Naive thymus-derived CD4-positive, alpha-beta T cell (primary cell): ENCODE results near the gene TSHZ2. TPM values are rescaled to one million over a fixed set of nuclear protein-coding genes. Genes with fewer than 3 reads are reported as not detected.

Experiments used
- ATAC-seq: fragments of 150-1000 bp; cut with Tn5 transposase; 2 replicates; pipeline ENCODE4 v1.10.0; 2021; ENCODE audit warnings: mild to moderate bottlenecking, moderate library complexity
- CTCF ChIA-PET: fragments of 350-600 bp; sonication (Branson Sonifier 250); formaldehyde crosslinking; loops from one replicate; lab custom pipeline; 2021; ENCODE audit warnings: antibody characterized with exemption; lab: Charles Lee
- POLR2A ChIA-PET: fragments of 350-600 bp; sonication (Branson Sonifier 250); formaldehyde crosslinking; loops from one replicate; lab custom pipeline; 2021; ENCODE audit warnings: antibody characterized with exemption, inconsistent platforms; lab: Charles Lee
- DNase-seq, 9 donors: peaks; one replicate each; pipeline versions ENCODE4 v3.0.0 to v3.0.0-alpha.2; 2020 to 2022; ENCODE audit warnings: mixed read lengths in 1 of 9
- H3K27ac ChIP-seq: one replicate; pipeline ENCODE4 v1.7.0; 2013; ENCODE audit warnings: mild to moderate bottlenecking, low read depth, low read length, moderate library complexity
- H3K27me3 ChIP-seq, 2 donors: one replicate each; pipeline ENCODE4 v1.7.0; 2013; ENCODE audit warnings: low read length in 2 of 2, mild to moderate bottlenecking in 2 of 2, moderate library complexity in 2 of 2; ENCODE audit not compliant: control insufficient read depth in 2 of 2, insufficient read depth in 2 of 2
- H3K36me3 ChIP-seq, 3 experiments: 1 replicate in 2 of 3; 2 replicates in 1 of 3; pipeline ENCODE4 v1.7.0; 2013; ENCODE audit warnings: low read length in 3 of 3, mild to moderate bottlenecking in 3 of 3, moderate library complexity in 1 of 3; ENCODE audit not compliant: insufficient read depth in 3 of 3, control insufficient read depth in 2 of 3
- H3K4me1 ChIP-seq, 2 donors: one replicate each; pipeline ENCODE4 v1.7.0; 2013; ENCODE audit warnings: low read length in 2 of 2, mild to moderate bottlenecking in 2 of 2, moderate library complexity in 1 of 2; ENCODE audit not compliant: control insufficient read depth in 2 of 2, insufficient read depth in 2 of 2
- H3K4me3 ChIP-seq: 2 replicates; pipeline ENCODE4 v1.7.0; 2013; ENCODE audit warnings: mild to moderate bottlenecking, low read length
- H3K9me3 ChIP-seq, 3 experiments: 1 replicate in 2 of 3; 2 replicates in 1 of 3; pipeline ENCODE4 v1.7.0; 2013; ENCODE audit warnings: low read length in 3 of 3; ENCODE audit not compliant: control insufficient read depth in 2 of 3
- H3K27ac Mint-ChIP-seq, 9 donors: one replicate each; pipeline ENCODE4 v1.8.0; 2020 to 2022; ENCODE audit warnings: mixed read lengths in 9 of 9, mild to moderate bottlenecking in 8 of 9, moderate library complexity in 5 of 9, inconsistent platforms in 2 of 9
- H3K27me3 Mint-ChIP-seq, 5 donors: one replicate each; pipeline ENCODE4 v1.8.0; 2021 to 2022; ENCODE audit warnings: mixed read lengths in 5 of 5, mild to moderate bottlenecking in 1 of 5
- H3K36me3 Mint-ChIP-seq, 5 donors: one replicate each; pipeline ENCODE4 v1.8.0; 2020 to 2022; ENCODE audit warnings: mixed read lengths in 5 of 5, mild to moderate bottlenecking in 3 of 5, inconsistent platforms in 1 of 5
- H3K4me1 Mint-ChIP-seq, 7 donors: one replicate each; pipeline ENCODE4 v1.8.0; 2020 to 2022; ENCODE audit warnings: mixed read lengths in 7 of 7, mild to moderate bottlenecking in 3 of 7, inconsistent platforms in 1 of 7
- H3K4me3 Mint-ChIP-seq, 10 donors: one replicate each; pipeline ENCODE4 v1.8.0; 2020 to 2022; ENCODE audit warnings: mild to moderate bottlenecking in 10 of 10, mixed read lengths in 10 of 10, moderate library complexity in 6 of 10, inconsistent platforms in 2 of 10
- H3K9me3 Mint-ChIP-seq, 11 donors: one replicate each; pipeline ENCODE4 v1.8.0; 2020 to 2022; ENCODE audit warnings: mixed read lengths in 11 of 11, mild to moderate bottlenecking in 4 of 11, inconsistent platforms in 1 of 11, moderate library complexity in 1 of 11
- intact Hi-C, 2 donors: fragments of 100-400 bp; cut with micrococcal nuclease; formaldehyde crosslinking; loops; one replicate each; pipeline ENCODE4 v1.15.1; 2023
- polyA plus RNA-seq, 2 donors: library from polyadenylated mRNA; unstranded; fragments of 300-500 nt; fragmentation: Illumina TruSeq; gene quantifications; one replicate each; pipeline ENCODE4 v1.2.3, GENCODE V29; 2021
- total RNA-seq, 6 experiments: library from RNA in 5 of 6; stranded (reverse) in 5 of 6; gene quantifications; 1 replicate in 5 of 6; 2 replicates in 1 of 6; pipeline ENCODE4 v1.2.3 and lab custom pipeline; 2021 to 2026

TSHZ2 gene
- total and polyA plus RNA-seq, 7 experiments from 2014 or later: 6.0 to 84.5 (median 42.5) TPM

- Histone ChIP-seq H3K36me3 (no peaks in the 10 kb centered on the region), H3K4me1 (peaks cover 3 to 37% of the 10 kb centered on the region in 2 donors), H3K27ac (no peak overlapping the region), H3K27me3 (no peaks in the 10 kb centered on the region), H3K9me3 (no peaks in the 10 kb centered on the region), H3K4me3 (no peak overlapping the region)
- H3K4me1 Mint-ChIP-seq: peaks cover 20 to 59% (median 47%) of the 10 kb centered on the region in 7 donors
- peak overlapping the region in 5 of 9 donors; percentile 11 to 54 (median 54) for H3K27ac Mint-ChIP-seq
- H3K36me3 Mint-ChIP-seq: peaks cover 0 to 5% (median 0%) of the 10 kb centered on the region in 5 donors
- no peak overlapping the region for H3K4me3 Mint-ChIP-seq
- ChIA-PET CTCF (interaction anchor here (1.8 kb wide), 1 partner anchor 899 kb away, joined by 5 read pairs; no protein-coding TSS in a partner anchor), POLR2A (interaction anchor here (0.7 kb wide), 1 partner anchor 801 kb away, joined by 3 read pairs; no protein-coding TSS in a partner anchor)
- H3K9me3 Mint-ChIP-seq: no peaks in the 10 kb centered on the region
- no peak for DNase-seq
- no peak for ATAC-seq
- intact Hi-C loops: loop anchor here (10.0 kb wide), 5 partner anchors 136 to 994 kb away; partner anchors contain the start of gene PFDN4 (in 1 of the 2)
- H3K27me3 Mint-ChIP-seq: no peaks in the 10 kb centered on the region
Measured at GRCh38 chr20:53210931-53211330, 238.8 kb downstream of the TSHZ2 start.

DNA sequence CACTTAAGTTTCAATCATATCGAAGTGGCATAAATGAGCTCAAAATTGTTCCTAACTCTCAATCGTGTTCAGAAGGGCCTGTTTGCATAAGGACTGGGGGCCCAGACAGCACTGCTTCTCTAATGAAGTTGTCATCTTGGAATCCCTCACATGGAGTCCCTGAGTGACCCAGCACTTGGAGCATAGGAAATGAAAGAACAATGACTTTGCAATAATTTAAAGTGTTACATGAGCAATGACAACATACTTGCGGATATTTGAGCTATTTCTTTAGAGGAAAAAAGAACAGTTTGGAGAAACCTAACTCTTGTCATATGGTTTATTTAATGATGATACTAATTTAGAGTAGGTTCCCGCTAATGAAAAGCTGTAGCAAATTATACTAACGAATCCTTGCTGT is 239.9 kb downstream of the TSHZ2 start:
- no peak overlapping the region for H3K27ac ChIP-seq
- no peaks in the 10 kb centered on the region for H3K36me3 ChIP-seq
- DNase-seq (no peak), ATAC-seq (no peak)
- H3K27ac Mint-ChIP-seq: peak overlapping the region in 2 of 9 donors; percentile 9 to 84
- no peak overlapping the region for H3K4me3 ChIP-seq
- H3K9me3 Mint-ChIP-seq: no peaks in the 10 kb centered on the region
- no peak overlapping the region for H3K4me3 Mint-ChIP-seq
- POLR2A ChIA-PET: interaction anchor here (0.6 kb wide), 1 partner anchor 65 kb away, joined by 3 read pairs; no protein-coding TSS in a partner anchor
- H3K27me3 ChIP-seq: no peaks in the 10 kb centered on the region
- peaks cover 3 to 48% of the 10 kb centered on the region in 2 donors for H3K4me1 ChIP-seq
- intact Hi-C loops: loop anchor here (10.0 kb wide), 5 partner anchors 137 to 993 kb away; partner anchors contain the start of gene PFDN4 (in 1 of the 2)
- peaks cover 0 to 5% (median 0%) of the 10 kb centered on the region in 5 donors for H3K36me3 Mint-ChIP-seq
- no peaks in the 10 kb centered on the region for H3K27me3 Mint-ChIP-seq
- CTCF ChIA-PET: interaction anchor here (0.6 to 1.8 kb wide), 4 partner anchors 182 to 900 kb away, joined by 3 to 8 read pairs (median 4); no protein-coding TSS in a partner anchor
- H3K9me3 ChIP-seq: no peaks in the 10 kb centered on the region
- peaks cover 26 to 62% (median 54%) of the 10 kb centered on the region in 7 donors for H3K4me1 Mint-ChIP-seq

- peak overlapping the region in 7 of 10 donors; percentile 3 to 67 (median 60) for H3K4me3 Mint-ChIP-seq
Measured at GRCh38 chr20:53214392-53214791, 242.2 kb downstream of the TSHZ2 start.

GRCh38 chr20:53215166-53215565 is 243.0 kb downstream of the TSHZ2 start:
- H3K27me3 Mint-ChIP-seq: no peaks in the 10 kb centered on the region
- Histone ChIP-seq H3K4me3 (no peak overlapping the region), H3K4me1 (peaks cover 0 to 33% of the 10 kb centered on the region in 2 donors), H3K36me3 (no peaks in the 10 kb centered on the region), H3K9me3 (no peaks in the 10 kb centered on the region), H3K27me3 (no peaks in the 10 kb centered on the region), H3K27ac (peak overlapping the region; percentile 61)
- intact Hi-C loops: loop anchor here (2.0 to 10.0 kb wide), 11 partner anchors 63 to 1088 kb away; partner anchors contain the start of genes PFDN4 (in 1 of the 2) and ZFP64 (in 1 of the 2)
- peaks cover 0 to 6% (median 1%) of the 10 kb centered on the region in 5 donors for H3K36me3 Mint-ChIP-seq
- DNase-seq: peak in 7 of 9 donors; percentile 11 to 48 (median 26)
- ChIA-PET POLR2A (interaction anchor here (0.6 to 1.6 kb wide), 4 partner anchors 239 to 899 kb away, joined by 3 read pairs; no protein-coding TSS in a partner anchor), CTCF (interaction anchor here (0.6 to 5.3 kb wide), 11 partner anchors 9 to 974 kb away, joined by 3 to 44 read pairs (median 3); no protein-coding TSS in a partner anchor)
- H3K27ac Mint-ChIP-seq: peak overlapping the region; percentile 83 to 95 (median 87)
- peak; percentile 62 for ATAC-seq
- peaks cover 14 to 50% (median 41%) of the 10 kb centered on the region in 7 donors for H3K4me1 Mint-ChIP-seq
- peaks cover 0 to 5% (median 0%) of the 10 kb centered on the region in 11 donors for H3K9me3 Mint-ChIP-seq
- H3K4me3 Mint-ChIP-seq: peak overlapping the region in 9 of 10 donors; percentile 46 to 85 (median 66)

More at GRCh38 chr20:53214392-53214791, 242.2 kb downstream of the TSHZ2 start:
- peaks cover 0 to 5% (median 0%) of the 10 kb centered on the region in 5 donors for H3K36me3 Mint-ChIP-seq
- H3K4me1 Mint-ChIP-seq: peaks cover 18 to 50% (median 41%) of the 10 kb centered on the region in 7 donors
- intact Hi-C loops: loop anchor here (2.0 to 10.0 kb wide), 6 partner anchors 140 to 990 kb away; partner anchors contain the start of gene PFDN4 (in 1 of the 2)
- Histone ChIP-seq H3K36me3 (no peaks in the 10 kb centered on the region), H3K27me3 (no peaks in the 10 kb centered on the region), H3K4me3 (no peak overlapping the region), H3K9me3 (no peaks in the 10 kb centered on the region), H3K27ac (peak overlapping the region; percentile 61), H3K4me1 (peaks cover 0 to 33% of the 10 kb centered on the region in 2 donors)
- no peaks in the 10 kb centered on the region for H3K9me3 Mint-ChIP-seq
- H3K27me3 Mint-ChIP-seq: no peaks in the 10 kb centered on the region
- peak overlapping the region; percentile 76 to 95 (median 86) for H3K27ac Mint-ChIP-seq
- ATAC-seq (no peak), DNase-seq (no peak)
- ChIA-PET POLR2A (no interaction called here), CTCF (interaction anchor here (0.6 to 5.3 kb wide), 3 partner anchors 332 to 902 kb away, joined by 3 to 44 read pairs (median 5); no protein-coding TSS in a partner anchor)

DNA sequence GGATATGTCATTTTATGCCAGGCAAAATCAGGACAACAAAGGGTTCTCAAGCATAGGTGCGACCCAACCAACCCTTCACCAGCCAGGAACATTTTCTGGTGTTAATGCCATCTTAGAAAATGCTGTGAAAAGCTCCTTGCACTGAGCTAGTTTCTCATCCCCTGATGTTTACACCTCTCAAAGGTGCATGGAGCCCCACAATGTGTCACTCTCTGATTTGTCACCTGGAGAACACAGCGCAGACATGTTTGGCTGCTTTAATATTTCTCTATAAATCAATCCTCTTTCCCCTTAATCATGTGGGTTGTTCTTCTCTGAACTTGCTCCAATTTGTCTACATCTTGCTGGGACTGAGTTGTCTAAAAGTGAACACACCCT is 244.3 kb downstream of the TSHZ2 start:
- no peak for ATAC-seq
- peaks cover 0 to 33% of the 10 kb centered on the region in 2 donors for H3K4me1 ChIP-seq
- no peaks in the 10 kb centered on the region for H3K9me3 ChIP-seq
- ChIA-PET CTCF (interaction anchor here (0.6 to 5.3 kb wide), 21 partner anchors 8 to 977 kb away, joined by 3 to 44 read pairs (median 4); no protein-coding TSS in a partner anchor), POLR2A (interaction anchor here (0.5 to 1.6 kb wide), 9 partner anchors 214 to 904 kb away, joined by 3 to 7 read pairs (median 3); no protein-coding TSS in a partner anchor)
- peak overlapping the region; percentile 48 for H3K27ac ChIP-seq
- no peaks in the 10 kb centered on the region for H3K36me3 ChIP-seq
- Mint-ChIP-seq H3K27ac (peak overlapping the region; percentile 44 to 97 (median 74)), H3K4me3 (peak overlapping the region; percentile 48 to 80 (median 74)), H3K4me1 (peaks cover 14 to 46% (median 41%) of the 10 kb centered on the region in 7 donors), H3K9me3 (peaks cover 0 to 7% (median 0%) of the 10 kb centered on the region in 11 donors), H3K27me3 (peaks cover 0 to 4% (median 0%) of the 10 kb centered on the region in 5 donors), H3K36me3 (peaks cover 0 to 11% (median 5%) of the 10 kb centered on the region in 5 donors)
- H3K4me3 ChIP-seq: peak overlapping the region; percentile 34
- intact Hi-C loops: loop anchor here (1.0 to 10.0 kb wide), 15 partner anchors 64 to 1089 kb away; partner anchors contain the start of genes PFDN4 (in 1 of the 2), TSHZ2 (in 1 of the 2) and ZFP64 (in 1 of the 2)
- no peaks in the 10 kb centered on the region for H3K27me3 ChIP-seq
- peak in 2 of 9 donors; percentile 1 to 2 for DNase-seq
